GM12875 (cell line): ENCODE measurements around the gene UROC1.

Experiments used
- H3K4me3 ChIP-seq: one replicate; pipeline ENCODE4 v1.5.1; 2011; ENCODE audit warnings: low read depth, low read length, control low read depth
- TF ChIP-seq, protein P1 (sequence below): IDR thresholded peaks from 2 replicates; pipeline ENCODE4 v1.5.1; 2011; ENCODE audit warnings: low read depth, mild to moderate bottlenecking, control low read depth, inconsistent platforms, low read length, moderate library complexity, borderline replicate concordance; ENCODE audit not compliant: insufficient read depth

Gene UROC1

DNA sequence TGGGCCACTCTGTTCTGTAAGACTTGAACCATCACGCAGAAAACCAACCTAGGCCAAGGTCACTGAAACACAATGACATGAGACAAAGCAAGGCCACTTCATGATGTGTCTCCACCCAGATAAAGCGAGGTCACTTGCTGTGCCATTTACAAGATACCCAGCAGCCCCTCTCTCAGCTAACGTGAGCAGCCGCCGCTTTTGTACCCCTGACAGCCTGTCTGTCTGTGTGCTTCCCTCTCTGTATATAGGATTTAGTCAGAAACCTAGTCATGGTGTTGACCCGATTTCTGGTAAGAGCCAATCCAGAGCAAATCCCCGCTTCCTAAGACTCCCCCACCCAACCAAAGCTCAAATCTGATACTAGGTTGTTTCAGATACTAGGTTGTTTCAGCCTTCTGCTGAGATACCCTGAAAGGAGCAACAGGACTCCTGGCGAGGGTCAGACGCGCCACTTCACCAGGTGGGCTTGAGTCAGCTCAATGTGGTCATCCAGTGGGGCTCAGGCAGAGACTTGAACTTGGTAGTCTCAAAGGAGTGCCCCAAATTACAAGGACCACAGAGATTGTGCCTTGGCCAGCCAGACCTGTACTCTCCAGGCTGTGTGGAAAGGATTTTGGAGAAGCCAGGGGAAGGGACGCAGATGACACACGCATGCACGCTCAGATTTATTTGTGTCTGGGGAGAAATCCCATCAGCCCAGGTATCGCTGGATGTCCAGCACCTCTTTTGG lies 38.8 kb downstream of the UROC1 start:
- TF ChIP-seq, protein P1, sequence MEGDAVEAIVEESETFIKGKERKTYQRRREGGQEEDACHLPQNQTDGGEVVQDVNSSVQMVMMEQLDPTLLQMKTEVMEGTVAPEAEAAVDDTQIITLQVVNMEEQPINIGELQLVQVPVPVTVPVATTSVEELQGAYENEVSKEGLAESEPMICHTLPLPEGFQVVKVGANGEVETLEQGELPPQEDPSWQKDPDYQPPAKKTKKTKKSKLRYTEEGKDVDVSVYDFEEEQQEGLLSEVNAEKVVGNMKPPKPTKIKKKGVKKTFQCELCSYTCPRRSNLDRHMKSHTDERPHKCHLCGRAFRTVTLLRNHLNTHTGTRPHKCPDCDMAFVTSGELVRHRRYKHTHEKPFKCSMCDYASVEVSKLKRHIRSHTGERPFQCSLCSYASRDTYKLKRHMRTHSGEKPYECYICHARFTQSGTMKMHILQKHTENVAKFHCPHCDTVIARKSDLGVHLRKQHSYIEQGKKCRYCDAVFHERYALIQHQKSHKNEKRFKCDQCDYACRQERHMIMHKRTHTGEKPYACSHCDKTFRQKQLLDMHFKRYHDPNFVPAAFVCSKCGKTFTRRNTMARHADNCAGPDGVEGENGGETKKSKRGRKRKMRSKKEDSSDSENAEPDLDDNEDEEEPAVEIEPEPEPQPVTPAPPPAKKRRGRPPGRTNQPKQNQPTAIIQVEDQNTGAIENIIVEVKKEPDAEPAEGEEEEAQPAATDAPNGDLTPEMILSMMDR: no peak
- H3K4me3 ChIP-seq: no peak overlapping the region

DNA sequence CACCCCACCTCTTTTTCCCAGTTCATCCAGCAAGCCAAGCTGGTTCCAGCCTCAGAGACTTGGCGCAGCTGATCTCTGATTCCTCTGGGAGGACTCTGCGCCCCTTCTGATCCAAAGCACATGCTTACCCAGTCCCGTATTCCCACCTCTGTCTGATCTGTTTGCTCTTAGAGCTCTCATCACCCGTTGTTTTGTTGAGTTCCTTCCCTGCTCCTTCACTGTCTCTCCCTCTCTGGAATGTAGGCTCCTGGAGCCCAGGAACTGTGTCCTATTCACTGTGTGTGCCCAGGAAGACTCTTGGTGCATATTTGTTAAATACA lies 40.6 kb downstream of the UROC1 start:
- H3K4me3 ChIP-seq: no peak overlapping the region
- TF ChIP-seq, protein P1: no peak

DNA sequence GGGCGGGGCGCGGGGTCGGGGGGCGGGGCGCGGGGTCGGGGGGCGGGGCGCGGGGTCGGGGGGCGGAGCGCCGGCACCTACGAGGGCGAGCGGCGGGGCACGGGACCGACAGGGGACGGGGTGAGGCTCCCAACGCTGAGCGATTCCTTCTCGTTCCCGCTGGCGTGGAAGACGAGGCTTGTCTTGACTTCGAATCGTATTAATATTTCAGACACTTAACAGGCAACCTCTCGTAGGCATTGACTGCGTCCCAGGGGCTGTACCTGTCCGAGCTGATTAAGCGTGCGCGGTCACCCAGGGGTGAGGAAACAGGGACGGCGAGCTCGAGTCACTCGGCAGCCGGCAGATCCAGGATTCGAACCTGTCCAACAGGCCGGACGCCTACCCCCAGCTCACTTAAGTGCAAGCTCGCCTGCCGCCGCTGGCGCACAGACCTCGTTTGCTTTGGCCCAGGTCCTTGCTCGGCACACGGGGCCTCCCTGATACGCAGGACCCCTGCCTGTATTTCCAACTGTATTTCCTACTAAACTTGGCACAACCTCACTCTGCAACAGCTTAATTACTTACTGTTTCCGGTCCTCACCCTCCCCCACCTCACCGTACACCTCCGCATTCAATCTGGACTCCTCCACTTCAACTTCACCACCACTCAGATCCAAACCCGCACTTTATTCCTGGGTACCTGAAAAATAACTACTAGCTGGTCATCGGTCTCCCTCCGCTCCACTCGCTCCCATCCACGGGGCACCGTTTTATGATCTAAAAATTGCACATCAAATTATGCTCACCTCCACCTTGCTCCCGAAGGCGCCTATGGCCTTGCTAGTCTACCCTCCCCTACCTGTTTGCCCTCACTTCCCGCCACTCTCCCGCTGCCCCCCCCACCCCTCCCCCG lies 41.2 kb downstream of the UROC1 start:
- H3K4me3 ChIP-seq: peak overlapping the region; percentile 62
- TF ChIP-seq, protein P1: no peak

DNA sequence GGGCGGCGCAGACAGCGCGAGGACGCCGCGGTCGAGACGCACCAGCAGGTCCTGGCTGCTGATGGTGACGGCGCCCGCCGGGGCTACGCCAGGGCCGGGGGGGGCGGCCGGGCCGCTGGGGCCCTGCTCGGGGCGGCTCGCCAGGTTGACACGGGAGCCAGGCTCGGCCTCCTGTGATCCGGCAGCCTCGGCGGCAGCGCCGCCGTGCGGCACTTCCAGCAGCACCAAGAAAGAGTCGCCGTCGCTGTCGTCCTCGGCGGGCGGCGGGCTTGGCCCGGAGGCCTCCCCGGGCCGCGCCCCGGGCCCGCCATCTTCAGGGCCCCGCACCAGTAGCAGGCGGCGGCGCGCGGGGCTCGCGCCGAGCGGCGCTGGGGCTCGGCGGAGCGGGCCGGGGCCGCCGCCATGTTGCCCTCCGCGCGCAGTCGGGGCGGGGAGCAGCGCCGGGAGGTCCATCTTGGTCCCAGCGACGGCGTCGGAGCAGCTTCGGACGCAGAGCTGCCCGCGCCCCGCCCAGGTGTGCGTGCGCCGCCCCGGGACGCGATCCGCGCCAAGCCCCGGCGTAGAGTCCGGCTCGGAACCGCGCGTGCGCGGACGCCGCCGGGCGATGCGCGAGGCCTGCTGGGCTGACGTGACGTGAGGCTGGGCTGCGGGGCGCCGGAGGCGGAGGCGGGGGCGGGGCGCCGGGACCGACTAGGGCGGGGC lies 42.0 kb downstream of the UROC1 start, which contains the start of gene ZXDC:
Gene ZXDC, minus strand, starts transcription at position 479 of the 702 bp plus-strand sequence. Its CDS starts 26 bp downstream, at position 453.
- H3K4me3 ChIP-seq: peak within 1 kb of the TSS; percentile 89
- TF ChIP-seq, protein P1: peak; percentile 75

DNA sequence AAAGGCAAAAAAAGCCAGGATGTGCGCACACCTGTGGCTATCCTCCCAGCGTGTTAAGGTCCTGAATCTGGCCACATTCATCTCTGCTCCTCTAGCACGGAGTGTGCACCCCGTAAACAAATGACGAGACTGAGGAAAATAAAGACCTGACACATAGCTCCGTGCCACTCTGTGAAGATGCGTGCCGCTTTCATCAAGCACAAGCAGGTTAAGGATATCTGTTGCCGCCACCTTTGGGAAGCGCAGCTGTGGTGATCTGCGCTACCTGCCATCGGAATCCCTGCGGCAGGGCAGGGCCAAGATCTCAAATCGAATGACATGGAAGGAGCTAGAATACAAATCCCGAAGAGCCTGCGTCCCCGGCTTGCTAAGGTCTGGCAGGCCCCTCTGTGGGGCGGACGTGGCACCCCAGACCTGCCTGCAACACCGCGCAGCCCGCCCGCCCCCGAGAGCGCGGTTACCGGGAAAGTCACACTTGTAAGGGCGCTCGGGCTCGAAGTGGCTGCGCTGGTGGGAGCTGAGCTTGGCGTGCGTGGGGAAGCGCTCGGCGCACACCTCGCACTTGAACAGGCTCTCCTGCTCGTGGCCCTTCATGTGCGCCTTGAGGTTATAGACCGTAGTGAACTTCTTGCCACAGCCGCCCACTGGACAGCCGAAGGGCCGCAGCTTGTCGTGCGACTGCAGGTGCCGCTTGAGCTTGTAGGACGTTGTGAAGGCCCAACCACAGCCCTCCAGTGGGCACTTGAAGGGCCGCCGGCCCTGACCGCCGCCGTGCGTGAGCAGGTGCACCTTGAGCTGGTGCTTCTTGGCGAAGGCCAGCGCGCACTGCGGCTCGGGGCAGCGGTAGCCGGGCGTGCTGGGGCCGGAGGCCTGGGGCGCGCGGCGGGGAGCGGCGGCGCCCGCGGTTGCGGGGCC lies 42.8 kb downstream of the UROC1 start:
- TF ChIP-seq, protein P1: 0 out of 2 replicates have a peak, but pooled peaks have one; percentile 14
- peak overlapping the region; percentile 89 for H3K4me3 ChIP-seq
